WTC11 (cell line): Measurements from ENCODE around the gene SRSF4. TPM values are rescaled to one million over a fixed set of nuclear protein-coding genes. Genes with fewer than 3 reads are reported as not detected.

Experiments used
- ATAC-seq: fragments of 200-7000 bp; cut with Tn5 transposase; 2 replicates; pipeline ENCODE4 v1.10.0; 2021; ENCODE audit warnings: mild to moderate bottlenecking, moderate library complexity
- CTCF ChIA-PET: fragments of 300-600 bp; sonication (Branson Sonifier 250); formaldehyde crosslinking; loops from one replicate; lab custom pipeline; 2021; ENCODE audit warnings: antibody characterized with exemption; lab: Charles Lee
- POLR2A ChIA-PET: fragments of 350-600 bp; sonication (Branson Sonifier 250); formaldehyde crosslinking; loops from one replicate; lab custom pipeline; 2021; ENCODE audit warnings: antibody characterized with exemption; lab: Charles Lee
- DNase-seq: peaks from one replicate; pipeline ENCODE4 v3.0.0; 2021; ENCODE audit warnings: low spot score
- H3K27ac Mint-ChIP-seq: 2 replicates; pipeline ENCODE4 v1.8.0; 2021; ENCODE audit warnings: mixed read lengths
- H3K27me3 Mint-ChIP-seq: 2 replicates; pipeline ENCODE4 v1.8.0; 2021; ENCODE audit warnings: low read depth, mild to moderate bottlenecking, moderate library complexity, mixed read lengths
- H3K36me3 Mint-ChIP-seq: 2 replicates; pipeline ENCODE4 v1.8.0; 2021; ENCODE audit warnings: mixed read lengths
- H3K4me1 Mint-ChIP-seq: 2 replicates; pipeline ENCODE4 v1.8.0; 2022; ENCODE audit warnings: mixed read lengths
- H3K4me3 Mint-ChIP-seq: 2 replicates; pipeline ENCODE4 v1.8.0; 2021; ENCODE audit warnings: mild to moderate bottlenecking, moderate library complexity, mixed read lengths
- H3K9me3 Mint-ChIP-seq: 2 replicates; pipeline ENCODE4 v1.8.0; 2021; ENCODE audit warnings: mixed read lengths
- ESRRA ChIP-seq: sonication (generic); formaldehyde crosslinking; IDR thresholded peaks from 2 replicates; pipeline ENCODE4 v1.8.1; 2022; ENCODE audit warnings: mild to moderate bottlenecking, missing genetic modification reagents, borderline replicate concordance
- FOXJ3 ChIP-seq: sonication (generic); formaldehyde crosslinking; IDR thresholded peaks from 2 replicates; pipeline ENCODE4 v1.9.0; 2021; ENCODE audit warnings: missing genetic modification reagents, mild to moderate bottlenecking, borderline replicate concordance
- FOXK1 ChIP-seq: sonication (generic); formaldehyde crosslinking; IDR thresholded peaks from 2 replicates; pipeline ENCODE4 v1.8.0; 2022; ENCODE audit warnings: mild to moderate bottlenecking, moderate library complexity, missing genetic modification reagents
- GABPB1 ChIP-seq: sonication (generic); formaldehyde crosslinking; IDR thresholded peaks from 2 replicates; pipeline ENCODE4 v1.8.1; 2023; ENCODE audit warnings: mild to moderate bottlenecking, missing genetic modification reagents
- GRHL2 ChIP-seq: fragments of 250-450 bp; sonication (Bioruptor Pico); IDR thresholded peaks from 2 replicates; pipeline ENCODE4 v1.8.0; 2022; ENCODE audit warnings: mild to moderate bottlenecking, moderate library complexity; ENCODE audit not compliant: insufficient replicate concordance, severe bottlenecking
- JUN ChIP-seq: sonication (generic); formaldehyde crosslinking; IDR thresholded peaks from 2 replicates; pipeline ENCODE4 v1.8.0; 2023; ENCODE audit warnings: mild to moderate bottlenecking, missing genetic modification reagents
- SP1 ChIP-seq: sonication (generic); formaldehyde crosslinking; conservative IDR thresholded peaks from 2 replicates; pipeline ENCODE4 v1.8.1; 2022; ENCODE audit warnings: missing genetic modification reagents
- TEAD4 ChIP-seq: sonication (generic); formaldehyde crosslinking; IDR thresholded peaks from 2 replicates; pipeline ENCODE4 v1.8.0; 2022; ENCODE audit warnings: mild to moderate bottlenecking, missing genetic modification reagents
- total RNA-seq: library from RNA; stranded (reverse); gene quantifications from 3 replicates; pipeline ENCODE4 v1.2.3, GENCODE V29; 2021
- TF ChIP-seq, protein P1 (sequence below): fragments of 250-450 bp; sonication (Bioruptor Pico); IDR thresholded peaks from 2 replicates; pipeline ENCODE4 v1.9.0; 2021; ENCODE audit warnings: mild to moderate bottlenecking
- TF ChIP-seq, protein P2 (sequence below): sonication (generic); formaldehyde crosslinking; IDR thresholded peaks from 2 replicates; pipeline ENCODE4 v1.8.1; 2023; ENCODE audit warnings: mild to moderate bottlenecking, missing genetic modification reagents, borderline replicate concordance
- TF ChIP-seq, protein P3 (sequence below): sonication (generic); formaldehyde crosslinking; IDR thresholded peaks from 2 replicates; pipeline ENCODE4 v1.8.1; 2023; ENCODE audit warnings: mild to moderate bottlenecking, missing genetic modification reagents, moderate library complexity
- TF ChIP-seq, protein P4 (sequence below): fragments of 250-450 bp; sonication (Bioruptor Pico); IDR thresholded peaks from 2 replicates; pipeline ENCODE4 v1.9.0; 2021; ENCODE audit warnings: mild to moderate bottlenecking
- TF ChIP-seq, protein P5 (sequence below): sonication (generic); formaldehyde crosslinking; IDR thresholded peaks from 2 replicates; pipeline ENCODE4 v1.8.0; 2023; ENCODE audit warnings: missing genetic modification reagents, mild to moderate bottlenecking, borderline replicate concordance
- TF ChIP-seq, protein P6 (sequence below): sonication (generic); formaldehyde crosslinking; IDR thresholded peaks from 2 replicates; pipeline ENCODE4 v1.8.0; 2023; ENCODE audit warnings: missing genetic modification reagents
- TF ChIP-seq, protein P7 (sequence below): fragments of 250-450 bp; sonication (Bioruptor Pico); conservative IDR thresholded peaks from 2 replicates; pipeline ENCODE4 v1.9.0; 2021; ENCODE audit warnings: mild to moderate bottlenecking
- TF ChIP-seq, protein P8 (sequence below): sonication (generic); formaldehyde crosslinking; IDR thresholded peaks from 2 replicates; pipeline ENCODE4 v1.8.1; 2023; ENCODE audit warnings: mild to moderate bottlenecking, missing genetic modification reagents, moderate library complexity

SRSF4 gene
- total RNA-seq, 1 experiment from 2014 or later, result 99.9 TPM

DNA sequence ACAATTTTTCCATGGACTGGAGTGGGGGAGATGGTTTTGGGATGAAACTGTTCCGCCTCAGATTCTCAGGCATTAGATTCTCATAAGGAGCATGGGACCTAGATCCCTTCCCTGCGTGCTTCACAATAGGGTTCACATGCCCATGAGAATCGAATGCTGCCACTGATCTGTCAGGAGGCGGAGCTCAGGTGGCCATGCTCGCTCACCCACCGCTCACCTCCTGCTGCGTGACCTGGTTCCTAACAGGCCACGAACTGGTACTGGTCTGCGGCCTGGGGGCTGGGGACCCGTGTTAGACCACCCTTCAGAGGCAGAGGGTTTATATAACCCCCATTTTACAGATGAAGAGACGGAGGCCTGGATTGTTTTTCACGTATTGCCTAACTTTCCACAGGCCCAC is 16.3 kb upstream of the SRSF4 start:
- ChIA-PET POLR2A (interaction anchor here (0.6 to 2.2 kb wide), 5 partner anchors 11 to 316 kb away, joined by 3 to 10 read pairs (median 4); partner anchors contain the start of gene SRSF4), CTCF (interaction anchor here (0.5 to 4.9 kb wide), 45 partner anchors 8 to 462 kb away, joined by 3 to 57 read pairs (median 4); partner anchors contain the start of genes MECR, SRSF4 and TMEM200B)
- no peak for TF ChIP-seq TEAD4 (CRISPR knock-in tag)
- no peak for TF ChIP-seq GRHL2
- TF ChIP-seq, protein P1, sequence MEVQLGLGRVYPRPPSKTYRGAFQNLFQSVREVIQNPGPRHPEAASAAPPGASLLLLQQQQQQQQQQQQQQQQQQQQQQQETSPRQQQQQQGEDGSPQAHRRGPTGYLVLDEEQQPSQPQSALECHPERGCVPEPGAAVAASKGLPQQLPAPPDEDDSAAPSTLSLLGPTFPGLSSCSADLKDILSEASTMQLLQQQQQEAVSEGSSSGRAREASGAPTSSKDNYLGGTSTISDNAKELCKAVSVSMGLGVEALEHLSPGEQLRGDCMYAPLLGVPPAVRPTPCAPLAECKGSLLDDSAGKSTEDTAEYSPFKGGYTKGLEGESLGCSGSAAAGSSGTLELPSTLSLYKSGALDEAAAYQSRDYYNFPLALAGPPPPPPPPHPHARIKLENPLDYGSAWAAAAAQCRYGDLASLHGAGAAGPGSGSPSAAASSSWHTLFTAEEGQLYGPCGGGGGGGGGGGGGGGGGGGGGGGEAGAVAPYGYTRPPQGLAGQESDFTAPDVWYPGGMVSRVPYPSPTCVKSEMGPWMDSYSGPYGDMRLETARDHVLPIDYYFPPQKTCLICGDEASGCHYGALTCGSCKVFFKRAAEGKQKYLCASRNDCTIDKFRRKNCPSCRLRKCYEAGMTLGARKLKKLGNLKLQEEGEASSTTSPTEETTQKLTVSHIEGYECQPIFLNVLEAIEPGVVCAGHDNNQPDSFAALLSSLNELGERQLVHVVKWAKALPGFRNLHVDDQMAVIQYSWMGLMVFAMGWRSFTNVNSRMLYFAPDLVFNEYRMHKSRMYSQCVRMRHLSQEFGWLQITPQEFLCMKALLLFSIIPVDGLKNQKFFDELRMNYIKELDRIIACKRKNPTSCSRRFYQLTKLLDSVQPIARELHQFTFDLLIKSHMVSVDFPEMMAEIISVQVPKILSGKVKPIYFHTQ (CRISPR knock-in tag), result no peak
- no peak for TF ChIP-seq ESRRA (CRISPR knock-in tag)
- TF ChIP-seq SP1, result no peak
- TF ChIP-seq, protein P2, sequence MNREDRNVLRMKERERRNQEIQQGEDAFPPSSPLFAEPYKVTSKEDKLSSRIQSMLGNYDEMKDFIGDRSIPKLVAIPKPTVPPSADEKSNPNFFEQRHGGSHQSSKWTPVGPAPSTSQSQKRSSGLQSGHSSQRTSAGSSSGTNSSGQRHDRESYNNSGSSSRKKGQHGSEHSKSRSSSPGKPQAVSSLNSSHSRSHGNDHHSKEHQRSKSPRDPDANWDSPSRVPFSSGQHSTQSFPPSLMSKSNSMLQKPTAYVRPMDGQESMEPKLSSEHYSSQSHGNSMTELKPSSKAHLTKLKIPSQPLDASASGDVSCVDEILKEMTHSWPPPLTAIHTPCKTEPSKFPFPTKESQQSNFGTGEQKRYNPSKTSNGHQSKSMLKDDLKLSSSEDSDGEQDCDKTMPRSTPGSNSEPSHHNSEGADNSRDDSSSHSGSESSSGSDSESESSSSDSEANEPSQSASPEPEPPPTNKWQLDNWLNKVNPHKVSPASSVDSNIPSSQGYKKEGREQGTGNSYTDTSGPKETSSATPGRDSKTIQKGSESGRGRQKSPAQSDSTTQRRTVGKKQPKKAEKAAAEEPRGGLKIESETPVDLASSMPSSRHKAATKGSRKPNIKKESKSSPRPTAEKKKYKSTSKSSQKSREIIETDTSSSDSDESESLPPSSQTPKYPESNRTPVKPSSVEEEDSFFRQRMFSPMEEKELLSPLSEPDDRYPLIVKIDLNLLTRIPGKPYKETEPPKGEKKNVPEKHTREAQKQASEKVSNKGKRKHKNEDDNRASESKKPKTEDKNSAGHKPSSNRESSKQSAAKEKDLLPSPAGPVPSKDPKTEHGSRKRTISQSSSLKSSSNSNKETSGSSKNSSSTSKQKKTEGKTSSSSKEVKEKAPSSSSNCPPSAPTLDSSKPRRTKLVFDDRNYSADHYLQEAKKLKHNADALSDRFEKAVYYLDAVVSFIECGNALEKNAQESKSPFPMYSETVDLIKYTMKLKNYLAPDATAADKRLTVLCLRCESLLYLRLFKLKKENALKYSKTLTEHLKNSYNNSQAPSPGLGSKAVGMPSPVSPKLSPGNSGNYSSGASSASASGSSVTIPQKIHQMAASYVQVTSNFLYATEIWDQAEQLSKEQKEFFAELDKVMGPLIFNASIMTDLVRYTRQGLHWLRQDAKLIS (CRISPR knock-in tag), result no peak
- TF ChIP-seq GABPB1 (CRISPR knock-in tag), result no peak
- TF ChIP-seq, protein P3, sequence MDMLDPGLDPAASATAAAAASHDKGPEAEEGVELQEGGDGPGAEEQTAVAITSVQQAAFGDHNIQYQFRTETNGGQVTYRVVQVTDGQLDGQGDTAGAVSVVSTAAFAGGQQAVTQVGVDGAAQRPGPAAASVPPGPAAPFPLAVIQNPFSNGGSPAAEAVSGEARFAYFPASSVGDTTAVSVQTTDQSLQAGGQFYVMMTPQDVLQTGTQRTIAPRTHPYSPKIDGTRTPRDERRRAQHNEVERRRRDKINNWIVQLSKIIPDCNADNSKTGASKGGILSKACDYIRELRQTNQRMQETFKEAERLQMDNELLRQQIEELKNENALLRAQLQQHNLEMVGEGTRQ (CRISPR knock-in tag), result no peak
- TF ChIP-seq, protein P4, sequence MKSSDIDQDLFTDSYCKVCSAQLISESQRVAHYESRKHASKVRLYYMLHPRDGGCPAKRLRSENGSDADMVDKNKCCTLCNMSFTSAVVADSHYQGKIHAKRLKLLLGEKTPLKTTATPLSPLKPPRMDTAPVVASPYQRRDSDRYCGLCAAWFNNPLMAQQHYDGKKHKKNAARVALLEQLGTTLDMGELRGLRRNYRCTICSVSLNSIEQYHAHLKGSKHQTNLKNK (CRISPR knock-in tag), result no peak
- TF ChIP-seq FOXJ3 (CRISPR knock-in tag), result no peak
- TF ChIP-seq JUN (CRISPR knock-in tag), result no peak
- TF ChIP-seq, protein P5, sequence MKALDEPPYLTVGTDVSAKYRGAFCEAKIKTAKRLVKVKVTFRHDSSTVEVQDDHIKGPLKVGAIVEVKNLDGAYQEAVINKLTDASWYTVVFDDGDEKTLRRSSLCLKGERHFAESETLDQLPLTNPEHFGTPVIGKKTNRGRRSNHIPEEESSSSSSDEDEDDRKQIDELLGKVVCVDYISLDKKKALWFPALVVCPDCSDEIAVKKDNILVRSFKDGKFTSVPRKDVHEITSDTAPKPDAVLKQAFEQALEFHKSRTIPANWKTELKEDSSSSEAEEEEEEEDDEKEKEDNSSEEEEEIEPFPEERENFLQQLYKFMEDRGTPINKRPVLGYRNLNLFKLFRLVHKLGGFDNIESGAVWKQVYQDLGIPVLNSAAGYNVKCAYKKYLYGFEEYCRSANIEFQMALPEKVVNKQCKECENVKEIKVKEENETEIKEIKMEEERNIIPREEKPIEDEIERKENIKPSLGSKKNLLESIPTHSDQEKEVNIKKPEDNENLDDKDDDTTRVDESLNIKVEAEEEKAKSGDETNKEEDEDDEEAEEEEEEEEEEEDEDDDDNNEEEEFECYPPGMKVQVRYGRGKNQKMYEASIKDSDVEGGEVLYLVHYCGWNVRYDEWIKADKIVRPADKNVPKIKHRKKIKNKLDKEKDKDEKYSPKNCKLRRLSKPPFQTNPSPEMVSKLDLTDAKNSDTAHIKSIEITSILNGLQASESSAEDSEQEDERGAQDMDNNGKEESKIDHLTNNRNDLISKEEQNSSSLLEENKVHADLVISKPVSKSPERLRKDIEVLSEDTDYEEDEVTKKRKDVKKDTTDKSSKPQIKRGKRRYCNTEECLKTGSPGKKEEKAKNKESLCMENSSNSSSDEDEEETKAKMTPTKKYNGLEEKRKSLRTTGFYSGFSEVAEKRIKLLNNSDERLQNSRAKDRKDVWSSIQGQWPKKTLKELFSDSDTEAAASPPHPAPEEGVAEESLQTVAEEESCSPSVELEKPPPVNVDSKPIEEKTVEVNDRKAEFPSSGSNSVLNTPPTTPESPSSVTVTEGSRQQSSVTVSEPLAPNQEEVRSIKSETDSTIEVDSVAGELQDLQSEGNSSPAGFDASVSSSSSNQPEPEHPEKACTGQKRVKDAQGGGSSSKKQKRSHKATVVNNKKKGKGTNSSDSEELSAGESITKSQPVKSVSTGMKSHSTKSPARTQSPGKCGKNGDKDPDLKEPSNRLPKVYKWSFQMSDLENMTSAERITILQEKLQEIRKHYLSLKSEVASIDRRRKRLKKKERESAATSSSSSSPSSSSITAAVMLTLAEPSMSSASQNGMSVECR (CRISPR knock-in tag), result no peak
- no peak for TF ChIP-seq FOXK1 (CRISPR knock-in tag)
- TF ChIP-seq, protein P6, sequence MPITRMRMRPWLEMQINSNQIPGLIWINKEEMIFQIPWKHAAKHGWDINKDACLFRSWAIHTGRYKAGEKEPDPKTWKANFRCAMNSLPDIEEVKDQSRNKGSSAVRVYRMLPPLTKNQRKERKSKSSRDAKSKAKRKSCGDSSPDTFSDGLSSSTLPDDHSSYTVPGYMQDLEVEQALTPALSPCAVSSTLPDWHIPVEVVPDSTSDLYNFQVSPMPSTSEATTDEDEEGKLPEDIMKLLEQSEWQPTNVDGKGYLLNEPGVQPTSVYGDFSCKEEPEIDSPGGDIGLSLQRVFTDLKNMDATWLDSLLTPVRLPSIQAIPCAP (CRISPR knock-in tag), result no peak
- TF ChIP-seq, protein P7, sequence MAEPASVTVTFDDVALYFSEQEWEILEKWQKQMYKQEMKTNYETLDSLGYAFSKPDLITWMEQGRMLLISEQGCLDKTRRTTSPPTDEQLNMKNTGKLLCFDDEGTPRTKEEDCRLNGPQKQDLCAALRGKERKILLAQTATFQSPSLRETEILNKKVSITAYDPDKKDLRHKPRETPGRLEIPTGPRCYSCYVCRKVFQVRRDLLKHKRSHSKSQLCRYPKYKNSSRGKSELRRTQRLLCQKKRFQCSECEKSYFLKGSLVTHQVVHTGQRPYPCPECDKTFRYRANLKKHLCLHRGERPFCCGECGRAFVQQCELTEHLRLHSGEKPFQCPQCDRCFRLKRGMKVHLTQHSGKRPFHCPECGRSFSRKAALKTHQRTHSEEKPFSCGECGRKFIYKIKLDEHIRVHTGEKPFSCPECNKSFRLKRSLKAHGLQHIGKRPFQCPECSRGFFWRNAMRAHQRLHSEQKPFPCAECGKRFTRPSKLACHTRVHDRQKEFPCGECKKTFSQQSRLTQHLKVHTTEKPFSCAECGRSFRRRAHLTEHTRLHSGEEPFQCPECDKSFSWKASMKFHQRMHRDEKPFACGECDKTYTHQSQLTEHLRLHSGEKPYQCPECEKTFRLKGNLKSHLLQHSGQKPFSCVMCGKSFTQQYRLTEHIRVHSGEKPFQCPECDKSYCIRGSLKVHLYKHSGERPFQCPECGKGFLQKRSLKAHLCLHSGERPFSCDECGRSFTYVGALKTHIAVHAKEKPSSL, result no peak
- TF ChIP-seq, protein P8, sequence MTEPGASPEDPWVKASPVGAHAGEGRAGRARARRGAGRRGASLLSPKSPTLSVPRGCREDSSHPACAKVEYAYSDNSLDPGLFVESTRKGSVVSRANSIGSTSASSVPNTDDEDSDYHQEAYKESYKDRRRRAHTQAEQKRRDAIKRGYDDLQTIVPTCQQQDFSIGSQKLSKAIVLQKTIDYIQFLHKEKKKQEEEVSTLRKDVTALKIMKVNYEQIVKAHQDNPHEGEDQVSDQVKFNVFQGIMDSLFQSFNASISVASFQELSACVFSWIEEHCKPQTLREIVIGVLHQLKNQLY, result no peak
- Mint-ChIP-seq H3K4me1 (peaks cover 8% of the 10 kb centered on the region), H3K27me3 (no peaks in the 10 kb centered on the region), H3K9me3 (no peaks in the 10 kb centered on the region), H3K4me3 (no peak overlapping the region), H3K36me3 (peaks cover 52% of the 10 kb centered on the region), H3K27ac (no peak overlapping the region)
- DNase-seq (no peak), ATAC-seq (no peak)
